HEK293 (cell line): ENCODE data around the gene TMEM239.

Experiments
- BCL11A ChIP-seq: fragments of 450-650 bp; formaldehyde crosslinking; IDR thresholded peaks from 2 replicates; pipeline ENCODE4 v1.5.1; 2016; ENCODE audit warnings: low read depth, missing biosample characterization, missing genetic modification characterization
- GFI1B ChIP-seq: fragments of 450-650 bp; formaldehyde crosslinking; IDR thresholded peaks from 2 replicates; pipeline ENCODE4 v1.5.1; 2016; ENCODE audit warnings: missing biosample characterization, missing genetic modification characterization
- GLI4 ChIP-seq: fragments of 450-650 bp; formaldehyde crosslinking; IDR thresholded peaks from 2 replicates; pipeline ENCODE4 v1.5.1; 2016; ENCODE audit warnings: missing biosample characterization, missing genetic modification characterization
- GLIS1 ChIP-seq: fragments of 450-650 bp; formaldehyde crosslinking; IDR thresholded peaks from 2 replicates; pipeline ENCODE4 v1.5.1; 2016; ENCODE audit warnings: missing biosample characterization, missing genetic modification characterization
- HOXC10 ChIP-seq: sonication (generic); formaldehyde crosslinking; IDR thresholded peaks from 2 replicates; pipeline ENCODE4 v1.8.1; 2023; ENCODE audit warnings: mild to moderate bottlenecking, missing genetic modification reagents
- RBAK ChIP-seq: fragments of 450-650 bp; formaldehyde crosslinking; IDR thresholded peaks from 2 replicates; pipeline ENCODE4 v1.5.1; 2016; ENCODE audit warnings: missing biosample characterization, missing genetic modification characterization
- SETDB1 ChIP-seq: IDR thresholded peaks from one replicate; pipeline ENCODE4 v1.6.1; 2017; ENCODE audit warnings: mild to moderate bottlenecking, low read length, moderate library complexity, mixed read lengths; ENCODE audit not compliant: insufficient read length
- ZBTB21 ChIP-seq: fragments of 450-650 bp; formaldehyde crosslinking; IDR thresholded peaks from 2 replicates; pipeline ENCODE4 v1.5.1; 2017; ENCODE audit warnings: missing biosample characterization, missing genetic modification characterization
- ZFP41 ChIP-seq: fragments of 450-650 bp; formaldehyde crosslinking; IDR thresholded peaks from 2 replicates; pipeline ENCODE4 v1.5.1; 2016; ENCODE audit warnings: missing biosample characterization, missing genetic modification characterization, borderline replicate concordance
- ZIC2 ChIP-seq: fragments of 450-650 bp; formaldehyde crosslinking; IDR thresholded peaks from 2 replicates; pipeline ENCODE4 v1.5.1; 2016; ENCODE audit warnings: missing biosample characterization, missing genetic modification characterization
- ZNF10 ChIP-seq: fragments of 450-650 bp; formaldehyde crosslinking; IDR thresholded peaks from 2 replicates; pipeline ENCODE4 v1.5.1; 2017; ENCODE audit warnings: missing biosample characterization, missing genetic modification characterization
- ZNF121 ChIP-seq: fragments of 450-650 bp; formaldehyde crosslinking; IDR thresholded peaks from 2 replicates; pipeline ENCODE4 v1.5.1; 2016; ENCODE audit warnings: missing biosample characterization, missing genetic modification characterization
- ZNF132 ChIP-seq: fragments of 450-650 bp; formaldehyde crosslinking; IDR thresholded peaks from 2 replicates; pipeline ENCODE4 v1.5.1; 2017; ENCODE audit warnings: missing biosample characterization, missing genetic modification characterization, borderline replicate concordance
- ZNF157 ChIP-seq: fragments of 450-650 bp; formaldehyde crosslinking; IDR thresholded peaks from 2 replicates; pipeline ENCODE4 v1.5.1; 2016; ENCODE audit warnings: missing biosample characterization, missing genetic modification characterization
- ZNF16 ChIP-seq: fragments of 450-650 bp; formaldehyde crosslinking; IDR thresholded peaks from 2 replicates; pipeline ENCODE4 v1.5.1; 2016; ENCODE audit warnings: low read depth, missing biosample characterization, missing genetic modification characterization
- ZNF2 ChIP-seq: fragments of 450-650 bp; formaldehyde crosslinking; IDR thresholded peaks from 2 replicates; pipeline ENCODE4 v1.5.1; 2016; ENCODE audit warnings: missing biosample characterization, missing genetic modification characterization
- ZNF221 ChIP-seq: fragments of 450-650 bp; formaldehyde crosslinking; IDR thresholded peaks from 2 replicates; pipeline ENCODE4 v1.5.1; 2017; ENCODE audit warnings: missing biosample characterization, missing genetic modification characterization, borderline replicate concordance
- ZNF24 ChIP-seq: fragments of 450-650 bp; formaldehyde crosslinking; IDR thresholded peaks from 2 replicates; pipeline ENCODE4 v1.5.1; 2016; ENCODE audit warnings: missing biosample characterization, missing genetic modification characterization
- ZNF404 ChIP-seq: fragments of 450-650 bp; formaldehyde crosslinking; IDR thresholded peaks from 2 replicates; pipeline ENCODE4 v1.5.1; 2017; ENCODE audit warnings: missing biosample characterization, missing genetic modification characterization
- ZNF501 ChIP-seq: fragments of 450-650 bp; formaldehyde crosslinking; IDR thresholded peaks from 2 replicates; pipeline ENCODE4 v1.5.1; 2016; ENCODE audit warnings: missing biosample characterization, missing genetic modification characterization
- ZNF514 ChIP-seq: fragments of 450-650 bp; formaldehyde crosslinking; IDR thresholded peaks from 2 replicates; pipeline ENCODE4 v1.5.1; 2016; ENCODE audit warnings: missing biosample characterization, missing genetic modification characterization
- ZNF544 ChIP-seq: fragments of 450-650 bp; formaldehyde crosslinking; IDR thresholded peaks from 2 replicates; pipeline ENCODE4 v1.5.0; 2017; ENCODE audit warnings: missing biosample characterization, missing genetic modification characterization
- ZNF558 ChIP-seq: fragments of 450-650 bp; formaldehyde crosslinking; IDR thresholded peaks from 2 replicates; pipeline ENCODE4 v1.5.1; 2016; ENCODE audit warnings: missing biosample characterization, missing genetic modification characterization
- ZNF677 ChIP-seq: fragments of 450-650 bp; IDR thresholded peaks from 2 replicates; pipeline ENCODE4 v1.5.0; 2018; ENCODE audit warnings: missing biosample characterization, mild to moderate bottlenecking, missing genetic modification characterization, moderate library complexity
- ZNF777 ChIP-seq: fragments of 450-650 bp; formaldehyde crosslinking; IDR thresholded peaks from 2 replicates; pipeline ENCODE4 v1.5.1; 2017; ENCODE audit warnings: missing biosample characterization, missing genetic modification characterization, borderline replicate concordance
- TF ChIP-seq, protein P1 (sequence below): fragments of 450-650 bp; formaldehyde crosslinking; IDR thresholded peaks from 2 replicates; pipeline ENCODE4 v1.5.1; 2017; ENCODE audit warnings: missing biosample characterization, missing genetic modification characterization
- TF ChIP-seq, protein P2 (sequence below): fragments of 450-650 bp; IDR thresholded peaks from 2 replicates; pipeline ENCODE4 v1.5.1; 2018; ENCODE audit warnings: missing biosample characterization, mild to moderate bottlenecking, missing genetic modification characterization
- TF ChIP-seq, protein P3 (sequence below): fragments of 450-650 bp; formaldehyde crosslinking; IDR thresholded peaks from 2 replicates; pipeline ENCODE4 v1.5.1; 2016; ENCODE audit warnings: missing biosample characterization, missing genetic modification characterization
- TF ChIP-seq, protein P4 (sequence below): fragments of 450-650 bp; formaldehyde crosslinking; IDR thresholded peaks from 2 replicates; pipeline ENCODE4 v1.5.1; 2017; ENCODE audit warnings: missing biosample characterization, missing genetic modification characterization
- TF ChIP-seq, protein P5 (sequence below): fragments of 450-650 bp; formaldehyde crosslinking; IDR thresholded peaks from 2 replicates; pipeline ENCODE4 v1.5.1; 2016; ENCODE audit warnings: missing biosample characterization, missing genetic modification characterization
- TF ChIP-seq, protein P6 (sequence below): fragments of 450-650 bp; formaldehyde crosslinking; IDR thresholded peaks from 2 replicates; pipeline ENCODE4 v1.5.1; 2016; ENCODE audit warnings: missing biosample characterization, missing genetic modification characterization

TMEM239 gene

DNA sequence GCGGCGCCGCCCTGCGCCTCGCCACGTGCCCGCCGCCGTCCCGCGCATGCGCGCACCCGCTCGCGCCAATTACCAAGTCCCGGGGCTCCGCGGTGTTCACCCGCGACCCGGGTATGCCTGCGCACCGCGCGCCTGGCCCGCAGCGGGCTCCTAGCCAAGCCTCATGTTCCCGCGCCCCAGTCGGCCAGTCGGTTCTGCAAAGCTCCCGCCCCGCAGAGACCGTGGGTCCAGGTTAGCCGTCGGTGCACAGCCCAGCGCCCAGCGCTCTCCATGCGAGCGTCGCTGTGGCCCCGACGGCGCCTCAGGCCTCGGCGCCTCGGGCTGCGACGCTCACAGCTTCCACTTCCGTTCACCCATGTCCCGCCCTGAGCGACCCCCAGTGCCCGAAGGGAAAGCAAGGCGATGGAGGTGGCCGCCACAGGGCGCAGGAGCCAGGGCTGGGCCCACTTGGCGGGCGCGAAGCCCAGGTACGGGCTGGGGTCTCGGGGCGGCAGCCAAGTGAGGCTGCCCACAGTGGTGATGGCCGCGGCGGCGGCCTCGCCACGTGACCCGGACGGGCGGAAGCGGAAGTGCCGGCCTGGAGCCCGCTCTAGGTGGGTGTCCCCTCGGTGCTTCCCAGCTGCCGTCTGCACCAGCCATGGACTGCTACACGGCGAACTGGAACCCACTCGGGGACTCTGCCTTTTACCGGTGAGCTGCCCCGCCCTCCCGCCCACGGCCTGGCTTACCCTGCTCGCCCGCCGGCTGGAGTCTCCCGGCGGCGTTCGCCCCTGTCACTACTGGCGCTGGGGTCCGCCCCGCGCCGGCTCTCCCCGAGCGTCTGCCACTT lies 24.2 kb downstream of the TMEM239 start, which contains the start of the genes PCED1A and VPS16 (continued):
- TF ChIP-seq, protein P1, sequence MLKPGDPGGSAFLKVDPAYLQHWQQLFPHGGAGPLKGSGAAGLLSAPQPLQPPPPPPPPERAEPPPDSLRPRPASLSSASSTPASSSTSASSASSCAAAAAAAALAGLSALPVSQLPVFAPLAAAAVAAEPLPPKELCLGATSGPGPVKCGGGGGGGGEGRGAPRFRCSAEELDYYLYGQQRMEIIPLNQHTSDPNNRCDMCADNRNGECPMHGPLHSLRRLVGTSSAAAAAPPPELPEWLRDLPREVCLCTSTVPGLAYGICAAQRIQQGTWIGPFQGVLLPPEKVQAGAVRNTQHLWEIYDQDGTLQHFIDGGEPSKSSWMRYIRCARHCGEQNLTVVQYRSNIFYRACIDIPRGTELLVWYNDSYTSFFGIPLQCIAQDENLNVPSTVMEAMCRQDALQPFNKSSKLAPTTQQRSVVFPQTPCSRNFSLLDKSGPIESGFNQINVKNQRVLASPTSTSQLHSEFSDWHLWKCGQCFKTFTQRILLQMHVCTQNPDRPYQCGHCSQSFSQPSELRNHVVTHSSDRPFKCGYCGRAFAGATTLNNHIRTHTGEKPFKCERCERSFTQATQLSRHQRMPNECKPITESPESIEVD (tag by site-specific recombination), result no peak
- TF ChIP-seq GFI1B (no peak), ZNF544 (tag by site-specific recombination) (no peak), ZBTB21 (no peak), RBAK (no peak), GLI4 (no peak), GLIS1 (tag by site-specific recombination) (no peak), ZIC2 (tag by site-specific recombination) (0 out of 2 replicates have a peak, but pooled peaks have one; percentile 25), ZNF558 (tag by site-specific recombination) (no peak), ZNF16 (tag by site-specific recombination) (no peak), BCL11A (tag by site-specific recombination) (no peak), SETDB1 (no peak), ZNF501 (tag by site-specific recombination) (peak; percentile 54; the same call in 1 of the 2 replicates), ZNF221 (no peak), ZNF10 (tag by site-specific recombination) (no peak), ZNF404 (tag by site-specific recombination) (no peak), ZNF132 (tag by site-specific recombination) (no peak), ZNF677 (tag by site-specific recombination) (no peak), ZNF121 (tag by site-specific recombination) (no peak), ZNF2 (tag by site-specific recombination) (peak; percentile 92), ZFP41 (tag by site-specific recombination) (no peak), HOXC10 (no peak), ZNF157 (tag by site-specific recombination) (no peak), ZNF24 (tag by site-specific recombination) (no peak), ZNF777 (tag by site-specific recombination) (peak; percentile 99), ZNF514 (tag by site-specific recombination) (no peak)
- TF ChIP-seq, protein P2, sequence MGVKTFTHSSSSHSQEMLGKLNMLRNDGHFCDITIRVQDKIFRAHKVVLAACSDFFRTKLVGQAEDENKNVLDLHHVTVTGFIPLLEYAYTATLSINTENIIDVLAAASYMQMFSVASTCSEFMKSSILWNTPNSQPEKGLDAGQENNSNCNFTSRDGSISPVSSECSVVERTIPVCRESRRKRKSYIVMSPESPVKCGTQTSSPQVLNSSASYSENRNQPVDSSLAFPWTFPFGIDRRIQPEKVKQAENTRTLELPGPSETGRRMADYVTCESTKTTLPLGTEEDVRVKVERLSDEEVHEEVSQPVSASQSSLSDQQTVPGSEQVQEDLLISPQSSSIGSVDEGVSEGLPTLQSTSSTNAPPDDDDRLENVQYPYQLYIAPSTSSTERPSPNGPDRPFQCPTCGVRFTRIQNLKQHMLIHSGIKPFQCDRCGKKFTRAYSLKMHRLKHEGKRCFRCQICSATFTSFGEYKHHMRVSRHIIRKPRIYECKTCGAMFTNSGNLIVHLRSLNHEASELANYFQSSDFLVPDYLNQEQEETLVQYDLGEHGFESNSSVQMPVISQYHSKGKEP (tag by site-specific recombination), result no peak
- TF ChIP-seq, protein P3, sequence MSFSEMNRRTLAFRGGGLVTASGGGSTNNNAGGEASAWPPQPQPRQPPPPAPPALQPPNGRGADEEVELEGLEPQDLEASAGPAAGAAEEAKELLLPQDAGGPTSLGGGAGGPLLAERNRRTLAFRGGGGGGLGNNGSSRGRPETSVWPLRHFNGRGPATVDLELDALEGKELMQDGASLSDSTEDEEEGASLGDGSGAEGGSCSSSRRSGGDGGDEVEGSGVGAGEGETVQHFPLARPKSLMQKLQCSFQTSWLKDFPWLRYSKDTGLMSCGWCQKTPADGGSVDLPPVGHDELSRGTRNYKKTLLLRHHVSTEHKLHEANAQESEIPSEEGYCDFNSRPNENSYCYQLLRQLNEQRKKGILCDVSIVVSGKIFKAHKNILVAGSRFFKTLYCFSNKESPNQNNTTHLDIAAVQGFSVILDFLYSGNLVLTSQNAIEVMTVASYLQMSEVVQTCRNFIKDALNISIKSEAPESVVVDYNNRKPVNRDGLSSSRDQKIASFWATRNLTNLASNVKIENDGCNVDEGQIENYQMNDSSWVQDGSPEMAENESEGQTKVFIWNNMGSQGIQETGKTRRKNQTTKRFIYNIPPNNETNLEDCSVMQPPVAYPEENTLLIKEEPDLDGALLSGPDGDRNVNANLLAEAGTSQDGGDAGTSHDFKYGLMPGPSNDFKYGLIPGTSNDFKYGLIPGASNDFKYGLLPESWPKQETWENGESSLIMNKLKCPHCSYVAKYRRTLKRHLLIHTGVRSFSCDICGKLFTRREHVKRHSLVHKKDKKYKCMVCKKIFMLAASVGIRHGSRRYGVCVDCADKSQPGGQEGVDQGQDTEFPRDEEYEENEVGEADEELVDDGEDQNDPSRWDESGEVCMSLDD (tag by site-specific recombination), result peak; percentile 44; the same call in 1 of the 2 replicates
- TF ChIP-seq, protein P4, sequence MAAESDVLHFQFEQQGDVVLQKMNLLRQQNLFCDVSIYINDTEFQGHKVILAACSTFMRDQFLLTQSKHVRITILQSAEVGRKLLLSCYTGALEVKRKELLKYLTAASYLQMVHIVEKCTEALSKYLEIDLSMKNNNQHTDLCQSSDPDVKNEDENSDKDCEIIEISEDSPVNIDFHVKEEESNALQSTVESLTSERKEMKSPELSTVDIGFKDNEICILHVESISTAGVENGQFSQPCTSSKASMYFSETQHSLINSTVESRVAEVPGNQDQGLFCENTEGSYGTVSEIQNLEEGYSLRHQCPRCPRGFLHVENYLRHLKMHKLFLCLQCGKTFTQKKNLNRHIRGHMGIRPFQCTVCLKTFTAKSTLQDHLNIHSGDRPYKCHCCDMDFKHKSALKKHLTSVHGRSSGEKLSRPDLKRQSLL (tag by site-specific recombination), result peak; percentile 98
- TF ChIP-seq, protein P5, sequence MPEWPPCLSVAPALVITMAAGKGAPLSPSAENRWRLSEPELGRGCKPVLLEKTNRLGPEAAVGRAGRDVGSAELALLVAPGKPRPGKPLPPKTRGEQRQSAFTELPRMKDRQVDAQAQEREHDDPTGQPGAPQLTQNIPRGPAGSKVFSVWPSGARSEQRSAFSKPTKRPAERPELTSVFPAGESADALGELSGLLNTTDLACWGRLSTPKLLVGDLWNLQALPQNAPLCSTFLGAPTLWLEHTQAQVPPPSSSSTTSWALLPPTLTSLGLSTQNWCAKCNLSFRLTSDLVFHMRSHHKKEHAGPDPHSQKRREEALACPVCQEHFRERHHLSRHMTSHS, result no peak
- TF ChIP-seq, protein P6, sequence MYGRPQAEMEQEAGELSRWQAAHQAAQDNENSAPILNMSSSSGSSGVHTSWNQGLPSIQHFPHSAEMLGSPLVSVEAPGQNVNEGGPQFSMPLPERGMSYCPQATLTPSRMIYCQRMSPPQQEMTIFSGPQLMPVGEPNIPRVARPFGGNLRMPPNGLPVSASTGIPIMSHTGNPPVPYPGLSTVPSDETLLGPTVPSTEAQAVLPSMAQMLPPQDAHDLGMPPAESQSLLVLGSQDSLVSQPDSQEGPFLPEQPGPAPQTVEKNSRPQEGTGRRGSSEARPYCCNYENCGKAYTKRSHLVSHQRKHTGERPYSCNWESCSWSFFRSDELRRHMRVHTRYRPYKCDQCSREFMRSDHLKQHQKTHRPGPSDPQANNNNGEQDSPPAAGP, result peak; percentile 51; the same call in 1 of the 2 replicates
